Endothelial cell of umbilical vein (primary cell): ENCODE results near the gene SIX5. TPM values are rescaled to one million over a fixed set of nuclear protein-coding genes. Genes with fewer than 3 reads are reported as not detected.

Experiments used
- BruUV-seq: library from RNA; stranded (reverse); fragments of 400-500 nt; replicated peaks from 2 replicates; lab custom pipeline; 2021; lab: Mats Ljungman, UMichigan
- CTCF ChIA-PET: fragments of 300-600, 350-600 bp; sonication (Branson Sonifier 250); formaldehyde crosslinking; loops from one replicate; lab custom pipeline; 2021; ENCODE audit warnings: antibody characterized with exemption, inconsistent platforms; lab: Charles Lee
- POLR2A ChIA-PET: fragments of 300-600, 350-600 bp; sonication (Branson Sonifier 250); formaldehyde crosslinking; loops from one replicate; lab custom pipeline; 2021; ENCODE audit warnings: antibody characterized with exemption, inconsistent platforms; lab: Charles Lee
- DNase-seq: peaks from one replicate; pipeline ENCODE4 v3.0.0-alpha.2; 2011; ENCODE audit warnings: low read depth, low spot score
- FAIRE-seq: peaks from 2 replicates; lab custom pipeline; 2011; peaks lifted over from hg19 to GRCh38; lab: Jason Lieb, UNC
- H2AFZ ChIP-seq: 2 replicates; pipeline ENCODE4 v1.6.0; 2012; ENCODE audit warnings: low read depth, low read length, control low read depth, inconsistent platforms
- H3K27ac ChIP-seq: 2 replicates; pipeline ENCODE4 v1.5.1; 2011; ENCODE audit warnings: low read depth, mild to moderate bottlenecking, control low read depth, low read length, moderate library complexity; ENCODE audit not compliant: insufficient read depth
- H3K27me3 ChIP-seq, 2 experiments: 2 replicates each; pipeline versions ENCODE4 v1.6.0 to v1.6.1; 2011; ENCODE audit warnings: low read length in 2 of 2, mixed read lengths in 1 of 2; ENCODE audit not compliant: control insufficient read depth in 2 of 2, insufficient read depth in 2 of 2
- H3K36me3 ChIP-seq, 2 experiments: 2 replicates in 1 of 2; 3 replicates in 1 of 2; pipeline ENCODE4 v1.5.1; 2011; ENCODE audit warnings: low read length in 2 of 2, mild to moderate bottlenecking in 1 of 2, moderate library complexity in 1 of 2; ENCODE audit not compliant: control insufficient read depth in 2 of 2, insufficient read depth in 2 of 2; ENCODE audit errors: extremely low read depth in 1 of 2
- H3K4me1 ChIP-seq: 3 replicates; pipeline ENCODE4 v1.5.1; 2011; ENCODE audit warnings: mild to moderate bottlenecking, low read length; ENCODE audit not compliant: control insufficient read depth, insufficient read depth; ENCODE audit errors: extremely low read depth
- H3K4me2 ChIP-seq: 2 replicates; pipeline ENCODE4 v1.6.1; 2011; ENCODE audit warnings: low read length, control low read depth, mixed read lengths; ENCODE audit not compliant: insufficient read depth
- H3K4me3 ChIP-seq, 3 experiments: fragments of 200-600 bp in 1 of 3; sonication (generic), shearing (Covaris generic) in 1 of 3; replicated peaks in 1 of 3; 2 replicates each; pipeline ENCODE4 v1.5.1; 2011 to 2016; ENCODE audit warnings: control low read depth in 3 of 3, low read length in 3 of 3, mild to moderate bottlenecking in 2 of 3, inconsistent platforms in 1 of 3, low read depth in 1 of 3, moderate library complexity in 1 of 3; ENCODE audit not compliant: insufficient read depth in 1 of 3
- H3K79me2 ChIP-seq: 2 replicates; pipeline ENCODE4 v1.6.0; 2012; ENCODE audit warnings: low read length, inconsistent platforms; ENCODE audit not compliant: control insufficient read depth, insufficient read depth
- H3K9ac ChIP-seq: replicated peaks from 2 replicates; pipeline ENCODE3; 2011; ENCODE audit warnings: low read length, control low read depth; ENCODE audit not compliant: insufficient read depth; ENCODE audit errors: extremely low read depth
- H3K9me1 ChIP-seq: replicated peaks from 3 replicates; pipeline ENCODE4 v1.6.0; 2011; ENCODE audit warnings: mild to moderate bottlenecking, low read length; ENCODE audit not compliant: control insufficient read depth, insufficient read depth; ENCODE audit errors: extremely low read depth
- H3K9me3 ChIP-seq: replicated peaks from 2 replicates; pipeline ENCODE4 v1.5.1; 2012; ENCODE audit warnings: low read length, inconsistent platforms; ENCODE audit not compliant: control insufficient read depth, insufficient read depth
- H4K20me1 ChIP-seq: replicated peaks from 2 replicates; pipeline ENCODE3; 2011; ENCODE audit warnings: mild to moderate bottlenecking, low read length; ENCODE audit not compliant: control insufficient read depth, insufficient read depth; ENCODE audit errors: extremely low read depth
- CTCF ChIP-seq, 2 donors: IDR thresholded peaks; 1 replicate in 1 of 2; 2 replicates in 1 of 2; pipeline ENCODE4 v1.5.1; 2011; ENCODE audit warnings: low read length in 2 of 2, mild to moderate bottlenecking in 2 of 2, moderate library complexity in 2 of 2, control low read depth in 1 of 2, inconsistent platforms in 1 of 2, low read depth in 1 of 2; ENCODE audit not compliant: insufficient read depth in 1 of 2; ENCODE audit errors: extremely low read depth in 1 of 2
- EZH2 ChIP-seq: IDR thresholded peaks from 2 replicates; pipeline ENCODE4 v1.6.1; 2012; ENCODE audit warnings: borderline replicate concordance, low read depth, mild to moderate bottlenecking, moderate library complexity, low read length, inconsistent platforms; ENCODE audit not compliant: severe bottlenecking
- FOS ChIP-seq: IDR thresholded peaks from 2 replicates; pipeline ENCODE4 v1.6.1; 2011; ENCODE audit warnings: mild to moderate bottlenecking, low read length, moderate library complexity, borderline replicate concordance; ENCODE audit not compliant: insufficient read depth
- GATA2 ChIP-seq: IDR thresholded peaks from 2 replicates; pipeline ENCODE4 v1.7.0; 2011; ENCODE audit warnings: low read depth, mild to moderate bottlenecking, moderate library complexity, mixed read lengths, low read length; ENCODE audit not compliant: insufficient read length, insufficient read depth
- JUN ChIP-seq: IDR thresholded peaks from 2 replicates; pipeline ENCODE4 v1.6.1; 2011; ENCODE audit warnings: borderline replicate concordance, low read depth; ENCODE audit not compliant: insufficient read length, insufficient read depth
- MAX ChIP-seq: IDR thresholded peaks from 2 replicates; pipeline ENCODE4 v1.6.1; 2011; ENCODE audit not compliant: insufficient read depth, insufficient read length
- MYC ChIP-seq: IDR thresholded peaks from one replicate; pipeline ENCODE4 v1.6.1; 2011; ENCODE audit warnings: mild to moderate bottlenecking, low read depth, low read length
- POLR2A ChIP-seq: IDR thresholded peaks from 2 replicates; pipeline ENCODE4 v1.6.1; 2012; ENCODE audit warnings: low read depth, mild to moderate bottlenecking, control low read depth, low read length
- POLR2AphosphoS5 ChIP-seq: IDR thresholded peaks from 2 replicates; pipeline ENCODE4 v1.6.1; 2012; ENCODE audit warnings: low read depth, mild to moderate bottlenecking, control low read depth, low read length, moderate library complexity; ENCODE audit not compliant: insufficient read depth
- dilution Hi-C: fragments of 300-500 bp; cut with MboI; formaldehyde crosslinking; loops from one replicate; pipeline ENCODE4 v1.15.0; 2019; ENCODE audit warnings: low sequenced_read_pairs; ENCODE audit not compliant: extremely low pct_ligation_motif_present
- intact Hi-C: fragments of 100-400 bp; cut with micrococcal nuclease; formaldehyde crosslinking; loops from one replicate; pipeline ENCODE4 v1.10.0; 2022
- polyA plus RNA-seq, 4 experiments: library from polyadenylated mRNA; depleted of rRNA in 3 of 4; stranded (reverse) in 3 of 4; unstranded in 1 of 4; fragments of >200 nt; gene quantifications; 2 replicates each; pipeline versions ENCODE4 v1.2.1 to v1.2.3, GENCODE V29; 2011 to 2012; ENCODE audit warnings: missing spikeins in 1 of 4
- total RNA-seq: library from RNA; stranded (reverse); gene quantifications from 2 replicates; pipeline ENCODE4 v1.2.3, GENCODE V29; 2021

The SIX5 gene
- total and polyA plus RNA-seq, 2 donors (not counting 3 experiments of a cell fraction or from before 2014, with no cell fraction given): 13.1 to 16.7 TPM

GRCh38 chr19:45804140-45804958, 35.3 kb upstream of the SIX5 start:
- no peak overlapping the region for H3K4me2 ChIP-seq
- no peaks in the 10 kb centered on the region for H3K36me3 ChIP-seq
- ChIA-PET POLR2A (no interaction called here), CTCF (interaction anchor here (2.9 to 5.7 kb wide), 2 partner anchors 13 to 36 kb away, joined by 19 to 125 read pairs; partner anchors contain the start of gene SIX5)
- no peaks in the 10 kb centered on the region for H3K9me1 ChIP-seq
- no peaks in the 10 kb centered on the region for H4K20me1 ChIP-seq
- no peak overlapping the region for H3K4me3 ChIP-seq
- TF ChIP-seq POLR2AphosphoS5: no peak
- TF ChIP-seq EZH2: no peak
- TF ChIP-seq JUN: no peak
- no peak for TF ChIP-seq GATA2
- no peak for TF ChIP-seq MYC
- no peak for TF ChIP-seq CTCF (IDR thresholded peaks at IDR 0.05; ENCODE audit: extremely low read depth in 1 of 2, insufficient read depth in 1 of 2, low read depth in 1 of 2, low read length in 2 of 2)
- TF ChIP-seq POLR2A: no peak
- TF ChIP-seq FOS: no peak
- TF ChIP-seq MAX: no peak
- no peak overlapping the region for H3K27ac ChIP-seq
- dilution Hi-C loops: no loop called here
- no TSS peak for BruUV-seq
- H3K4me1 ChIP-seq: peaks cover under 1% of the 10 kb centered on the region
- DNase-seq (no peak), FAIRE-seq (no peak)
- H3K9ac ChIP-seq: no peak overlapping the region
- no peaks in the 10 kb centered on the region for H3K27me3 ChIP-seq
- no peaks in the 10 kb centered on the region for H3K9me3 ChIP-seq
- no peak overlapping the region for H2AFZ ChIP-seq
- intact Hi-C loops: no loop called here
- no peaks in the 10 kb centered on the region for H3K79me2 ChIP-seq
